ENCODE results near the gene SCN5A.

SCN5A gene

GRCh38 chr3:38622336-38622735, 27.2 kb downstream of the SCN5A start:
- TF ChIP-seq MYC (IDR thresholded peaks at IDR 0.05; ENCODE audit: low read depth, low read length): no peak
- TF ChIP-seq CTCF (IDR thresholded peaks at IDR 0.05; ENCODE audit: low read depth, low read length): no peak
- no peak for DNase-seq (ENCODE audit: low read depth)
- H3K4me3 ChIP-seq (ENCODE audit: low read depth, low read length): no peak overlapping the region

DNA sequence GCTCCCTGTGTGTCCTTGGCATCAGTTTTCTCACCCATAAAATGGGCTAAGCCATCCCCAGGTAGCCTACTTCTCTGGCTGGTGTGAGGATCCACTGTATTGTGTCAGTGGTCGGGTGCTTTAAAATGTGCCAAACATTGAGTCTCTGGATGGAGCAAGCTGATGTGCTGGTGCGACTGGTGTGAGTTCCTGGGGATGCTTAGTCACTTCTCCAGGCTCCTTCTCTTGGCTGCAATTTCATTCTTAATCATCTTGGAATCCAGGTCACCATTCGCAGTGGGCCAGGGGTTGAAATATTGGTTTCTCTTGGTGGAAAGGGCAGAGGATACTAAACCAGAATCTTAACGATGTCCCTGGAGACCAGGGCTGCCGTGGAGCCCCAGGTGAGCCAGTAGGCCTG, 29.3 kb downstream of the SCN5A start:
- no peak overlapping the region for H3K4me3 ChIP-seq (ENCODE audit: low read depth, low read length)
- no peak for DNase-seq (ENCODE audit: low read depth)
- TF ChIP-seq, protein P1, sequence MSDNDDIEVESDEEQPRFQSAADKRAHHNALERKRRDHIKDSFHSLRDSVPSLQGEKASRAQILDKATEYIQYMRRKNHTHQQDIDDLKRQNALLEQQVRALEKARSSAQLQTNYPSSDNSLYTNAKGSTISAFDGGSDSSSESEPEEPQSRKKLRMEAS (IDR thresholded peaks at IDR 0.05; ENCODE audit: low read depth, low read length): no peak
- TF ChIP-seq CTCF (IDR thresholded peaks at IDR 0.05; ENCODE audit: low read depth, low read length): no peak
- no peak for TF ChIP-seq POLR2A (IDR thresholded peaks at IDR 0.05; ENCODE audit: extremely low read depth, insufficient read length)
- no peak for TF ChIP-seq MYC (IDR thresholded peaks at IDR 0.05; ENCODE audit: low read depth, low read length)

GRCh38 chr3:38618343-38618742, 31.1 kb downstream of the SCN5A start:
- no peak overlapping the region for H3K4me3 ChIP-seq (ENCODE audit: low read depth, low read length)
- TF ChIP-seq CTCF (IDR thresholded peaks at IDR 0.05; ENCODE audit: low read depth, low read length): no peak
- TF ChIP-seq, protein P1 (IDR thresholded peaks at IDR 0.05; ENCODE audit: low read depth, low read length): no peak
- TF ChIP-seq MYC (IDR thresholded peaks at IDR 0.05; ENCODE audit: low read depth, low read length): no peak
- TF ChIP-seq POLR2A (IDR thresholded peaks at IDR 0.05; ENCODE audit: extremely low read depth, insufficient read length): no peak
- no peak for DNase-seq (ENCODE audit: low read depth)

DNA sequence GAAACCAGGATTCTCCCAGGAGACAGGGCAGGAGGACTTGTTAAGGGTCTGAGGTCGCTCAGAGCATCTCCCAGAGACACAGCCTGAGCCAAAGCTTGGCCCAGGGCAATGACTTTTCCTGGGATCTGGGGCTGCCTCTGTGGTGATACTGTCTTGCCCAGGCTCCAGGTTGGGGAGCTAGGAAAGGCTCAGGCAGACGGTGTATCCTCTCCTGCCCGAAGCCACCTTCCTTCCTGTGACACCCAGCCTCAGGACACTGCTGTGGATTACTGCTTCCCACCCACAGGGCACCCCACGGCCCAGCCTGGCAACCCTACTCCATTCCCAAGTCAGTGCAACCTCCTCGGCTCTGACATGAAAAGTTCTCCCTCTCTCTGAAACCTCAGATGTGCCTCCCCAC, 31.9 kb downstream of the SCN5A start:
- no peak for DNase-seq (ENCODE audit: low read depth)
- TF ChIP-seq CTCF (IDR thresholded peaks at IDR 0.05; ENCODE audit: low read depth, low read length): no peak
- no peak for TF ChIP-seq POLR2A (IDR thresholded peaks at IDR 0.05; ENCODE audit: extremely low read depth, insufficient read length)
- TF ChIP-seq, protein P1 (IDR thresholded peaks at IDR 0.05; ENCODE audit: low read depth, low read length): no peak
- no peak for TF ChIP-seq MYC (IDR thresholded peaks at IDR 0.05; ENCODE audit: low read depth, low read length)
- H3K4me3 ChIP-seq (ENCODE audit: low read depth, low read length): no peak overlapping the region

- no peak for TF ChIP-seq POLR2A (IDR thresholded peaks at IDR 0.05; ENCODE audit: extremely low read depth, insufficient read length)
- TF ChIP-seq, protein P1 (IDR thresholded peaks at IDR 0.05; ENCODE audit: low read depth, low read length): no peak
- TF ChIP-seq MYC (IDR thresholded peaks at IDR 0.05; ENCODE audit: low read depth, low read length): no peak
- no peak for TF ChIP-seq CTCF (IDR thresholded peaks at IDR 0.05; ENCODE audit: low read depth, low read length)
Measured at GRCh38 chr3:38617137-38617536, 32.4 kb downstream of the SCN5A start.

GRCh38 chr3:38616658-38617057, 32.8 kb downstream of the SCN5A start:
- TF ChIP-seq, protein P1 (IDR thresholded peaks at IDR 0.05; ENCODE audit: low read depth, low read length): no peak
- TF ChIP-seq MYC (IDR thresholded peaks at IDR 0.05; ENCODE audit: low read depth, low read length) (no peak), CTCF (IDR thresholded peaks at IDR 0.05; ENCODE audit: low read depth, low read length) (no peak), POLR2A (IDR thresholded peaks at IDR 0.05; ENCODE audit: extremely low read depth, insufficient read length) (no peak)
- H3K4me3 ChIP-seq (ENCODE audit: low read depth, low read length): no peak overlapping the region
- no peak for DNase-seq (ENCODE audit: low read depth)

More at GRCh38 chr3:38617137-38617536, 32.4 kb downstream of the SCN5A start:
- DNase-seq (ENCODE audit: low read depth): no peak
- H3K4me3 ChIP-seq (ENCODE audit: low read depth, low read length): no peak overlapping the region
